T-helper 9 cell (primary cell): ENCODE measurements around the gene CACNA1C.

ENCODE experiments used
- DNase-seq: peaks from one replicate; pipeline ENCODE4 v3.0.0-alpha.2; 2020

The CACNA1C gene

GRCh38 chr12:2035431-2036055, 17.2 kb upstream of the CACNA1C start:
- no peak for DNase-seq

DNA sequence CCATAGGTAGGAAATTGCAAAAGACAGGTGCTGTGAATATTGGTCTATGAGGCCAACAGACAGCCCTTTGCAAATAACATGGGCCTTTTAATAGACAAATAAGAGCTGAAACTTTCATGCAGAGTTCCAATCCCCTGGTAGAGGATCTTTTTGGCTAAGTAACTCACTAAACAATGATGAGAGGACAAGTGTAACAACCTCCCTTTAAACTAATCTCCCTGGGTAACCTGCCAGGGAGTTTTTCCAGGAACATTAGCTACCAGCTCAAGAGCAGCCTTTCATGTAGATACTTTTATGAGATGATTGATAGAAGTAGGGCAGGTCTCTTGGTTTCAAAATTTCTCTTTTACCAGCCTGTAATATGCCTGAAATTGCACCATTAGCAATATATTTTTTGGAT, 13.8 kb upstream of the CACNA1C start:
- no peak for DNase-seq

DNA sequence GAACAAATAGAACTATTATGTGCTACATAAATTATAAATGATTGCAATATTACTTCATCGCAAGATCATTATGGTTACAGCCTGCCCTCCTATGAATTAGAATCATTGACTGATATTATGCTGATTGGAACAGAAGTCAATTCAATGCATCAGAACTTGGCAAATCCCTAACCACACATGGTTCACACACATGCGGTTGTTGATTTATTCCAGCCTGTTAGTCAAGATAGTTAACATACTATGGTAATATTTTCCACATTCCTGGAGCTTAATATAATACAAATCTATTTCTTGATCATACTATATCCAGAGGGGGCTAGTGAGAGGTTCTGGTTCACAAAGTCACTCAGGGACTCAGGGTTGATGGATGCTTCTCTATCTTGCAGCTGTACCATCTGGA, 9.7 kb upstream of the CACNA1C start:
- no peak for DNase-seq

GRCh38 chr12:2044165-2044564, 8.6 kb upstream of the CACNA1C start:
- DNase-seq, result no peak

GRCh38 chr12:2046957-2047356, 5.8 kb upstream of the CACNA1C start:
- DNase-seq, result no peak

GRCh38 chr12:2047752-2048151, 5.0 kb upstream of the CACNA1C start:
- DNase-seq, result no peak

DNA sequence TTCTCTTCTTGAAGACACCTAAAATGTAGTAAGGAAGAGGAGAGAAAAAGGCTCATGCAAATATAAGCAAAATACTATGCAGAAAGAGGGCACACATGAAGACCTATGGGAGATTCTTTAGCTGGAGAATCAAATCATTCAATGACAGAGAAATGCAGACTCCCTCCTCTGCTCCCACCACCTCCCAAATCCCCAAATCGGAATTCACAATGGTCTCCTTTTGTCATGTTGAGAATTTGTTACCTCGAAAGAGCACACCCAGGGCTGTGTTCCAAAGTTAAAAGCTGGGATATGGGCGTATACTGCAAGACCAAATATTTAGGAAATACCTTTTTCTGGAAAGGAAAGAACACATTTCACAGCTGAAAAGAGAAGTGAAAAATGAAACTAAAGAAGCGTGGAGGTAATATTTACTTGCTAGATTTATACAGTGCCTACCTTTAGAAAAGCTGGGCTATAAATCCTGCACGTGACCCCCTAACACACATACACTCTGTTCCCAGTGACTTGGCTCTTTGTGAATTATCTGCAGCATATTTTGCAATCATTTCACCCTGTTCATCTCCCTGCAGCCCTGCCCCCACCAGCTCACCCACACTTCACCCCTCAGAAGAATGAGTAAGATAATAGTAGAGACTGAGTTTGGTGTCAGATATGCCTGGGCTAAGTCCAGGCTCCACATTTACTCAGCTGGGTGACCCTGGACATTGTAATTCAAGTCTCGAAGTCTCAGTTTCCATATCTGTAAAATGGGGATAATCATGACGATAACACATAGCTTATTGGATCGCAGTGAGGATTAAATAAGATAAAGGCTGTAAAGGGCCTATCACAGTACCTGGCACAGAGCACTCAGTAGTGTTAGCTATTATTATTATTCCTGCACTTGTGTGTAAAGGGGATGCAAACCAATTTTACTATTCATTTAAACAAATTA, 2.9 kb upstream of the CACNA1C start:
- no peak for DNase-seq

- DNase-seq, result no peak
Observed at GRCh38 chr12:2051700-2052621, 826 bp upstream of the CACNA1C start.

- DNase-seq, result no peak
Observed at GRCh38 chr12:2053691-2054090, 904 bp downstream of the CACNA1C start.

DNA sequence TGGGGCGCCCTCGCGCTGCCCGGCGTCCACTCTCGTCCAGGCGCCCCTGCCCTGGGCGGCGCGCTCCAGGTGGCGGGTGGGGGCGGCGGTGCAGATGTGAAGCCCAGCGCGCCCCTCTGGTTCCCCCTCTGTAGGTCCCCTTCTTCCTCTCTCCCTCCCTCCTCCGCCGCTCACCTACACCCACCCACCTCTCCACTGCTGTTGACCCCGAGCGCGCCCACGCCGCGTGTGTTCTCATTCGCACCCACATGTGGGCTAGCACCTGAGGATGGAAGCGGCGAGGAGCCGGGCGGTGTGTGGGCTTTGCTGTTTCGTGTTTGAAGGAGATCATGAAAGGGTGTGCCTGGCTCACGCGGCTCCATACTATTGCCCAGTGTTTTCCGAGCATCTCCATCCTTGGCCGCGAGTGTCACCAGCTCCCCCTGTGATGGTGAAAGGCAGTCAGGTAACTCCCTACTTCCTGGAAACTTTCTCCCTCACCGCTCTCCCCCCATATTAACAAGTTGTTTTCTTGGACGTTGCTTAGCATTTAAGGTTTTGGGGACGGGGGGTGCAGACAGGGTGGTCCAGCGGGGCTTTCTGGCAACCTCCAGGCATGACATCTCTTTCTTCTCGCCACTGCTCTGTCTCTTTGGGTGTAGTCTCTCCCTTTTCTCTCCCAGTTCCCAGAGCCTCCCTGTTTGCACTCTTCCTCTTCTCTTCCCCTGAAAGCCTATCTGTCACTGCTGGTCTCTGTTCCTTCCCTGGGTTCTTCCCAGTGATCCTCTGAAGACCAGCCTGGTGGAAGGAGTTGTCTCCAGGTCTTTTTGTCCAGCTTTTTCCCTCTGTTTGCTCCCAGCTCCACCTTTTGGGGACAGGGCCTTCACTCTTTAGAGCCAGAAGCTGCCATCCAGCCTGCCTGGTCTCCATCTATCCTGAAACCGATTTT, 1.6 kb downstream of the CACNA1C start:
- no peak for DNase-seq

DNA sequence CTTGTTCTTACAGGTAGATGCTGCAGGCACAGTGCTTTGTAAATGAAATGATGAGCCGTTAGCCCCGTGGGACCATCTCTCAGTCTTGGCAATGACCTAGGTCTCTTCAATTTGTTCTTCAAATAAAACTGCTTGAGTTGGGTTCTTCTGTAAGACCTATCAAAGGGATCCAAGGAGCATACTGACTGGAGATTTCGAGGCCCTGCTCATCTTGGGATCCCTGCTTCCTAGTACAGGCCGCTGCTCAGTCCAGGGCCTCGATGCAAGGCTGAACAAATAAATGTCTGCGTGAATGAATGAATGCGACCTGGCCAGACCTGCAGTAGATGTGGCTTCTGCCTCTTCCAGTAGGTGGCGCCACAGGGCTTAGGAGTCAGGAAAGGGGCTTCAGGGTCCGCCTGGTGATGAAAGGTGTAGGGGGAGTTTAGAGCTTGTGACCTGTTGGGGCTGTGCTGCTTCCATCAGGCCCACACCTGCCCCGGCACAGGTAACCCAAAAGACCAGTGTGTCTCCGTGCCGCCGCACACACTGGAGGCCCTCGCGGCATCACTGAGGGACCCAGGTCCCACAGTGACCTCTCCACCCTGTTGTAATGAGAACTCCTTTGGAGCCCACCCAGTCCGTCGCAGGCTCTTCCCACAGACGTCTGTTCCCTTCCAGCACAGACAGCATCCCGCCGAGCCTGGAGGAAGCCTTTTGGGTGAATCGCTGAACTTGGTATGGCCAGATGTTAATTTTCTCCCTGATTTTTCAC, 4.4 kb downstream of the CACNA1C start:
- no peak for DNase-seq

DNA sequence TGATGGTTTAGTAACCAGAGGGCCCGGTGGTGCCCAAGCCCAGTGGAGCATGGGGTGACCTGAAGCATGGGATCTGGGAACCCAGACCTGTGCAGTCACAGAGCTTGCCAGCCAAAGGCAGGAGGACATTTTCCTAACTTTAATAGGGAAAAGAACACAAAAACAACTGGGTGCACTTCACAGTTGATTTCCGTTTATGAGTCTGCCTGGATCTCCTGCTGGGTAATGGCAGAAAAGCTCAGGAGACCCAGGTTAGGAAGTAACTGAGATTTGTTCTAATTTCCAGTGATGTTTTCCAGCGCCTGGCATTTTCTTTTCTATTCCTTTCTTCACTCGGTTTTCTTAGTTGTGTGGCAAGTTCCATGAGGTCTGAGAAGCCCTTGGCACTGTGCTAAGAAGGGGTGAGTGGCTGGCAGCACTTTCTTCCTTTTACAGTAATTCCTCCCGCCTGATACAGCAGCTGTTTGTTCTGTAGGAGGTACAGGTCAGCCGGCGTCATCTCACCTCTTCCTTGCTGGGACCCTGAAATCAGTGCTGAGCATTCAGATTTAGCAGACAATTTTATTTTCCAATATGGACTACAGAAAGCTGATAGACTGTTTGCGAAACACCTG, 5.1 kb downstream of the CACNA1C start:
- no peak for DNase-seq

DNA sequence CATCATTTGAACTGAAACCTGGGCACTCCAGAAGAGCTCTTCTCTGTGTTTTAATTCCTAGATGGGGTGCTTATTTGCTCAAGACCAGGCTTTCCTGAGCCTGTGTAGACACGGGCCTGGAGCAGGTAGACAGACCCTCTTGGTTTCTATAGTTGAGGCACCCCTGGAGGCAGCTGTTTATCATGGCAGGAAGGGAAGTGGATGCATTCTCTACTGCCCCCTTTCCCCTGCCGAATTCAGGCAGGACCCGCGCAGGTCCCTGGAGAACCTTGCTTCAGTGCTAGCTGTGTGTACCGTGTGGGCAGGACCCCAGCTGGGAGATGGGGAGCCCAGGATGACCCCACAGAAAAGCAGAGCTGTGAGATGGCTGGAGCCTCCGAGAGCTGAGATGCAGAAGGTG, 6.0 kb downstream of the CACNA1C start:
- no peak for DNase-seq

DNA sequence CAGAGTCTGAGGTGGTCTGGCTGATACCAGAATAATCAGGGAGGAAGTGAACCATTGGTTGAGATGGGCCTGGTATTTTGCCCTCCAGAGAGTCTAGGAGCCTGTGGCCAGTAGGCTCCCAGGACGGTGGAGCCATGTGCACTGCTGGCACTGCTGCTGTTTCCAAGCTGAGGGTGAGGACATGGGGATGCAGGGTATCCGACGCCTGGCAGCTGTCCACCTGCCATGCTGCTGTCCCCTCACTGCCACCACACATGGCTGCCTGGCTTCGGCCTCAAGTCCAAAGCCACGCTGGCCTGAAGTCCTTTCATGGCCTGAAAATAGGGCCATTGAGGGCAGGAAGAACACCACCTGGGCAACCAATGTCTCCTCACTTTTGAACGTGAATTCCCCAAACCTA, 8.6 kb downstream of the CACNA1C start:
- DNase-seq, result no peak

- DNase-seq, result no peak
Observed at GRCh38 chr12:2064071-2064507, 11.3 kb downstream of the CACNA1C start.

DNA sequence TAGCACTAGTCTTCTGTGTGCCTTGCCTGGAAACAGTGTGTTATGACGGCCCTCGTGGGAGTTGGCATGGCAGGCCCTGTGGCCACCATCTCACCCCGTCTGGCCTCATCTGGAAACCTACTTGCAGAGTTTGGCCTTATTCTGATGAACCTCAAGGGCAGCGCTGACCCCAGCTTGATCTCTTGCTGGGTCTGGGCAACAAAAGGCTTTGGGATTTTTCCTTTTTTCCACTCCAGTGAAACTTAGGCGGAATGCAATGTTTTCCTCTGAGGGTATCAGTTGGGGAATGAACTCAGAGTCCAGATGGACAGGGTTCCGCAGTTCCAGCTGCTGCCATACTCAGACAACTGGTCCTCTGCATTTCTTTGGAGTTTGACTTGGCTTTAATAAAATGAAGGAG, 15.9 kb downstream of the CACNA1C start:
- no peak for DNase-seq

GRCh38 chr12:2070440-2071045, 17.8 kb downstream of the CACNA1C start:
- no peak for DNase-seq

- no peak for DNase-seq
Observed at GRCh38 chr12:2074792-2075191, 22.0 kb downstream of the CACNA1C start.

- no peak for DNase-seq
Observed at GRCh38 chr12:2075508-2076195, 22.9 kb downstream of the CACNA1C start.

DNA sequence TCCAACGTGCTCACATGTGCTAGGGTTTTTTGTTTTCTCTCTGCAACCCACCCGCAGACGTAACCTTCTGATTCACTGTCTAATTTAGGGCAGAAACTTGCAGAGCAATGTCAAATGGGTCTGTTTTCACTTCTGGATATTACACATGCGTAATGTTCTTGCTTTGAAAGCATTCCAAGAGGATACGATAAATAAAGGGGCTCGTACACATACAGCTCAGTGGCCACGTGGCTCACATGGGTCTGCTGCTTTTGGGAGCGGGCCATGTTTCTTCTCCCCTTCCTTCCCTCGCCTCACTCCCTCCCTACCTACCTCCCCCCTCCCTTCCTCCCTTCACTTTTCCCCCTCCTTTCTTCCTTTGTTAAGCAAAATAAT, 23.4 kb downstream of the CACNA1C start:
- no peak for DNase-seq
